Measurements from ENCODE around the gene FNDC8.
A peak's percentile ranks its signal among the peaks of the same experiment; 100 is the strongest.
"Not testable (repeated sequence)": the region's sequence is repeated elsewhere in the genome, so short reads cannot be mapped to it uniquely, and the experiment has no call there.

Gene FNDC8

GRCh38 chr17:35097776-35098175 is 23.6 kb upstream of the FNDC8 start:
- no peak for DNase-seq

- DNase-seq: no peak
These were observed 21.5 kb upstream of the FNDC8 start for GRCh38 chr17:35099908-35100307.

- no peak for DNase-seq
These were observed 20.4 kb upstream of the FNDC8 start for GRCh38 chr17:35101036-35101435.

GRCh38 chr17:35101725-35102124 is 19.7 kb upstream of the FNDC8 start:
- DNase-seq: no peak

- DNase-seq: no peak
These were observed 18.1 kb upstream of the FNDC8 start for GRCh38 chr17:35103271-35103670.

- DNase-seq: no peak
These were observed 16.5 kb upstream of the FNDC8 start for GRCh38 chr17:35104844-35105450.

GRCh38 chr17:35110791-35111190 is 10.6 kb upstream of the FNDC8 start:
- DNase-seq: not testable (repeated sequence)

- no peak for DNase-seq
These were observed 4.6 kb upstream of the FNDC8 start for GRCh38 chr17:35116845-35117244.

- no peak for DNase-seq
These were observed 3.4 kb upstream of the FNDC8 start for GRCh38 chr17:35117984-35118383.

- DNase-seq: peak; percentile 85
These were observed 1.8 kb upstream of the FNDC8 start, which contains the start of gene RAD51D for GRCh38 chr17:35119370-35120165. Gene RAD51D (minus strand): TSS chr17:35119860. CDS start chr17:35119613, 247 bp downstream.

- DNase-seq: no peak
These were observed 6.5 kb downstream of the FNDC8 start for GRCh38 chr17:35127751-35128514.

- no peak for DNase-seq
These were observed 7.9 kb downstream of the FNDC8 start for GRCh38 chr17:35129154-35129972.

- no peak for DNase-seq
These were observed 8.5 kb downstream of the FNDC8 start for GRCh38 chr17:35129973-35130351.

- no peak for DNase-seq
These were observed 9.0 kb downstream of the FNDC8 start for GRCh38 chr17:35130392-35130791.

GRCh38 chr17:35132099-35132498 is 10.7 kb downstream of the FNDC8 start:
- no peak for DNase-seq

GRCh38 chr17:35132816-35133550 is 11.6 kb downstream of the FNDC8 start:
- DNase-seq: no peak

GRCh38 chr17:35135322-35135721 is 13.9 kb downstream of the FNDC8 start:
- no peak for DNase-seq

- DNase-seq: no peak
These were observed 16.8 kb downstream of the FNDC8 start for GRCh38 chr17:35138218-35138617.

- DNase-seq: peak; percentile 95
These were observed 20.5 kb downstream of the FNDC8 start, which contains the start of gene NLE1 for GRCh38 chr17:35141681-35142466. Gene NLE1 (minus strand): TSS chr17:35142303. CDS start chr17:35142275, 28 bp downstream.

- DNase-seq: no peak
These were observed 21.0 kb downstream of the FNDC8 start for GRCh38 chr17:35142467-35142796.

GRCh38 chr17:35144840-35145239 is 23.4 kb downstream of the FNDC8 start:
- no peak for DNase-seq
